SK-N-SH (cell line): ENCODE data around the gene LRRC10B. TPM values are rescaled to one million over a fixed set of nuclear protein-coding genes. Genes with fewer than 3 reads are reported as not detected.

ENCODE experiments used
- CTCF ChIA-PET: fragments of 300-600, 350-600 bp; formaldehyde crosslinking; extraction: SDS; loops from one replicate; lab custom pipeline; 2021; lab: Yijun Ruan, JAX
- POLR2A ChIA-PET: fragments of 350-600 bp; sonication (Branson Sonifier 250); formaldehyde crosslinking; extraction: SDS; loops from one replicate; lab custom pipeline; 2020; ENCODE audit warnings: antibody characterized with exemption, inconsistent platforms; lab: Yijun Ruan, JAX
- DNase-seq: peaks from one replicate; pipeline ENCODE4 v3.0.0; 2012
- H2AFZ ChIP-seq: fragments of 200-600 bp; sonication (generic); 2 replicates; pipeline ENCODE4 v1.8.1; 2016; ENCODE audit warnings: antibody characterized with exemption, mild to moderate bottlenecking, low read depth
- H3F3A ChIP-seq: fragments of 200-600 bp; sonication (generic); replicated peaks from 2 replicates; pipeline ENCODE3; 2016; ENCODE audit warnings: antibody characterized with exemption, mild to moderate bottlenecking; ENCODE audit not compliant: insufficient read depth
- H3K27ac ChIP-seq, 2 experiments: fragments of 200-500 bp in 1 of 2; fragments of 200-600 bp in 1 of 2; sonication (Bioruptor generic) in 1 of 2; sonication (generic), shearing (Covaris generic) in 1 of 2; 2 replicates each; pipeline versions ENCODE4 v1.5.1 to v1.6.1; 2014 to 2016; ENCODE audit warnings: low read depth in 2 of 2, inconsistent platforms in 1 of 2, low read length in 1 of 2, mild to moderate bottlenecking in 1 of 2, mixed read lengths in 1 of 2
- H3K27me3 ChIP-seq: fragments of 200-600 bp; sonication (generic), shearing (Covaris generic); 2 replicates; pipeline ENCODE4 v1.6.1; 2016; ENCODE audit warnings: mixed run types; ENCODE audit not compliant: insufficient read depth
- H3K36me3 ChIP-seq, 2 experiments: fragments of 200-500 bp in 1 of 2; fragments of 200-600 bp in 1 of 2; sonication (Bioruptor generic) in 1 of 2; sonication (generic) in 1 of 2; replicated peaks in 1 of 2; 2 replicates each; pipeline versions ENCODE3 to v1.5.1; 2014 to 2016; ENCODE audit warnings: low read length in 1 of 2, mild to moderate bottlenecking in 1 of 2; ENCODE audit not compliant: insufficient read depth in 2 of 2, control insufficient read depth in 1 of 2
- H3K4me1 ChIP-seq, 2 experiments: fragments of 200-500 bp in 1 of 2; fragments of 200-600 bp in 1 of 2; sonication (Bioruptor generic) in 1 of 2; sonication (generic), shearing (Covaris generic) in 1 of 2; 2 replicates each; pipeline versions ENCODE4 v1.5.1 to v1.6.1; 2014 to 2016; ENCODE audit warnings: low read depth in 1 of 2, low read length in 1 of 2, mixed run types in 1 of 2; ENCODE audit not compliant: insufficient read depth in 2 of 2, control insufficient read depth in 1 of 2
- H3K4me2 ChIP-seq: fragments of 200-600 bp; sonication (generic), shearing (Covaris generic); 2 replicates; pipeline ENCODE4 v1.6.1; 2017; ENCODE audit warnings: mixed run types
- H3K4me3 ChIP-seq, 2 experiments: fragments of 200-500 bp in 1 of 2; fragments of 200-600 bp in 1 of 2; sonication (Bioruptor generic) in 1 of 2; sonication (generic), shearing (Covaris generic) in 1 of 2; 2 replicates each; pipeline versions ENCODE4 v1.5.1 to v1.8.1; 2014 to 2016; ENCODE audit warnings: low read depth in 2 of 2, inconsistent platforms in 1 of 2, low read length in 1 of 2, mild to moderate bottlenecking in 1 of 2, mixed read lengths in 1 of 2, moderate library complexity in 1 of 2
- H3K79me2 ChIP-seq: fragments of 200-600 bp; sonication (generic); 2 replicates; pipeline ENCODE4 v1.8.1; 2017; ENCODE audit warnings: mild to moderate bottlenecking; ENCODE audit not compliant: insufficient read depth
- H3K9ac ChIP-seq: fragments of 200-600 bp; sonication (generic); 2 replicates; pipeline ENCODE4 v1.6.1; 2017; ENCODE audit warnings: mixed run types
- H3K9me2 ChIP-seq: fragments of 200-600 bp; sonication (generic); 2 replicates; pipeline ENCODE4 v1.6.1; 2017; ENCODE audit warnings: mixed run types
- H3K9me3 ChIP-seq: fragments of 200-600 bp; sonication (generic); 2 replicates; pipeline ENCODE4 v1.6.1; 2017; ENCODE audit warnings: mixed run types, mild to moderate bottlenecking, moderate library complexity
- H4K20me1 ChIP-seq: fragments of 200-600 bp; sonication (generic); 2 replicates; pipeline ENCODE4 v1.6.1; 2017; ENCODE audit warnings: mild to moderate bottlenecking, mixed run types; ENCODE audit not compliant: insufficient read depth
- CHD2 ChIP-seq: fragments of 150-350 bp; IDR thresholded peaks from 2 replicates; pipeline ENCODE4 v1.6.1; 2018; ENCODE audit warnings: low read length; ENCODE audit not compliant: partially characterized antibody
- CTCF ChIP-seq: fragments of 200-600 bp; sonication (generic); IDR thresholded peaks from 2 replicates; pipeline ENCODE4 v1.6.1; 2017; ENCODE audit warnings: antibody characterized with exemption, mild to moderate bottlenecking, moderate library complexity
- EP300 ChIP-seq, 2 experiments: IDR thresholded peaks; 2 replicates each; pipeline versions ENCODE4 v1.4.0 to v1.6.1; 2012; ENCODE audit warnings: borderline replicate concordance in 1 of 2, low read depth in 1 of 2, low read length in 1 of 2
- FOSL2 ChIP-seq: IDR thresholded peaks from 2 replicates; pipeline ENCODE4 v1.4.0; 2012; ENCODE audit warnings: low read depth, mild to moderate bottlenecking, moderate library complexity, borderline replicate concordance
- GABPA ChIP-seq: IDR thresholded peaks from 2 replicates; pipeline ENCODE4 v1.4.0; 2012; ENCODE audit warnings: low read depth, mild to moderate bottlenecking
- MEF2A ChIP-seq: IDR thresholded peaks from 2 replicates; pipeline ENCODE4 v1.4.0; 2012; ENCODE audit warnings: low read depth, borderline replicate concordance
- MXI1 ChIP-seq: IDR thresholded peaks from 2 replicates; pipeline ENCODE4 v1.6.1; 2012; ENCODE audit warnings: mild to moderate bottlenecking, low read depth, low read length, improper control_type of control experiment
- RAD21 ChIP-seq: IDR thresholded peaks from 2 replicates; pipeline ENCODE4 v1.6.1; 2012; ENCODE audit warnings: mild to moderate bottlenecking, low read length
- SIN3A ChIP-seq: IDR thresholded peaks from 2 replicates; pipeline ENCODE4 v1.6.1; 2012; ENCODE audit warnings: low read depth, mild to moderate bottlenecking, low read length, moderate library complexity, borderline replicate concordance
- TAF1 ChIP-seq: IDR thresholded peaks from 2 replicates; pipeline ENCODE4 v1.6.1; 2012; ENCODE audit warnings: low read depth, mild to moderate bottlenecking, low read length, moderate library complexity, borderline replicate concordance
- USF1 ChIP-seq: IDR thresholded peaks from 2 replicates; pipeline ENCODE4 v1.4.0; 2012; ENCODE audit warnings: low read depth, borderline replicate concordance
- WGBS: methylation state at CpG from one replicate; pipeline ENCODE4 v1.1.6; 2017; ENCODE audit warnings: low lambda C conversion rate; 5-methylcytosine and 5-hydroxymethylcytosine counted together
- polyA plus RNA-seq, 3 experiments: library from polyadenylated mRNA; depleted of rRNA; stranded (reverse); fragments of >200 nt; gene quantifications; 2 replicates each; pipeline ENCODE4 v1.2.3, GENCODE V29; 2012

Gene LRRC10B
- polyA plus RNA-seq, 1 of the 3 experiments (the other 2 are of a cell fraction): not detected

- TF ChIP-seq USF1 (no peak), CHD2 (no peak), FOSL2 (no peak), MXI1 (no peak), MEF2A (no peak), SIN3A (no peak), RAD21 (no peak), GABPA (no peak)
- TF ChIP-seq, all 33 proteins: peak for 0
These were observed 3.9 kb downstream of the LRRC10B start (continued) for GRCh38 chr11:61512435-61512834.

- TF ChIP-seq EP300 (IDR thresholded peaks at IDR 0.05; ENCODE audit: borderline replicate concordance in 1 of 2, low read depth in 1 of 2, low read length in 1 of 2): no peak
- TF ChIP-seq TAF1: no peak
- no peak for TF ChIP-seq CTCF
- 76% methylated on average over 11 of the region's 11 CpGs for WGBS
- no peak overlapping the region for H3K9ac ChIP-seq
These were observed 4.7 kb downstream of the LRRC10B start for GRCh38 chr11:61513143-61513765.

More at GRCh38 chr11:61513143-61513765, 4.7 kb downstream of the LRRC10B start:
- peaks cover 0 to 64% of the 10 kb centered on the region in 2 experiments; a peak in 3 of 4 replicates for H3K4me1 ChIP-seq
- no peaks in the 10 kb centered on the region for H4K20me1 ChIP-seq
- H3K9me3 ChIP-seq: no peaks in the 10 kb centered on the region
- no peak for DNase-seq
- H3K4me3 ChIP-seq: no peak overlapping the region
- no peaks in the 10 kb centered on the region for H3K9me2 ChIP-seq
- CTCF ChIA-PET: interaction anchor here (0.8 to 33.4 kb wide), 11 partner anchors 10 to 125 kb away, joined by 3 to 670 read pairs (median 5); partner anchors contain the start of gene SYT7
- no peaks in the 10 kb centered on the region for H3K79me2 ChIP-seq
- peak overlapping the region in 1 of 2 experiments; percentile 75; a peak in 1 of 4 replicates for H3K27ac ChIP-seq
- H3F3A ChIP-seq: no peaks in the 10 kb centered on the region
- H2AFZ ChIP-seq: no peak overlapping the region
- no peak overlapping the region for H3K4me2 ChIP-seq
- POLR2A ChIA-PET: interaction anchor here (1.4 to 1.6 kb wide), 2 partner anchors 18 to 84 kb away, joined by 5 to 8 read pairs; partner anchors contain the start of genes CPSF7 and SDHAF2
- peaks cover 14% of the 10 kb centered on the region for H3K27me3 ChIP-seq
- no peaks in the 10 kb centered on the region for H3K36me3 ChIP-seq
